IMR-90 (cell line): ENCODE results near the gene ITSN2. TPM values are rescaled to one million over a fixed set of nuclear protein-coding genes. Genes with fewer than 3 reads are reported as not detected.

Experiments used
- ATAC-seq: fragments of 200-7000 bp; cut with Tn5 transposase; 2 replicates; pipeline ENCODE4 v1.9.1; 2020; ENCODE audit warnings: low read depth, mild to moderate bottlenecking, moderate library complexity
- BruUV-seq: library from RNA; stranded (reverse); fragments of 400-500 nt; replicated peaks from 2 replicates; lab custom pipeline; 2021; lab: Mats Ljungman, UMichigan
- CTCF ChIA-PET: fragments of 300-600 bp; formaldehyde crosslinking; extraction: SDS; loops from one replicate; lab custom pipeline; 2021; ENCODE audit warnings: antibody characterized with exemption; lab: Yijun Ruan, JAX
- POLR2A ChIA-PET: fragments of 300-600 bp; sonication (Branson Sonifier 250); formaldehyde crosslinking; loops from one replicate; lab custom pipeline; 2022; ENCODE audit warnings: antibody characterized with exemption; ENCODE audit not compliant: unreplicated experiment; lab: Charles Lee
- DNase-seq: peaks from one replicate; pipeline ENCODE4 v3.0.0; 2013
- H2AFZ ChIP-seq: replicated peaks from 2 replicates; pipeline ENCODE3; 2013; ENCODE audit warnings: low read length, mild to moderate bottlenecking; ENCODE audit not compliant: poor library complexity
- H2AK5ac ChIP-seq: 2 replicates; pipeline ENCODE4 v1.6.1; 2013; ENCODE audit warnings: low read depth, low read length, inconsistent platforms
- H2AK9ac ChIP-seq: replicated peaks from 2 replicates; pipeline ENCODE3; 2013; ENCODE audit warnings: mild to moderate bottlenecking, low read depth, low read length, moderate library complexity; ENCODE audit not compliant: poor library complexity
- H2BK120ac ChIP-seq: 2 replicates; pipeline ENCODE4 v1.6.1; 2013; ENCODE audit warnings: low read depth, low read length, inconsistent platforms
- H2BK15ac ChIP-seq: 3 replicates; pipeline ENCODE4 v1.6.1; 2013; ENCODE audit warnings: low read depth, low read length, inconsistent platforms
- H2BK20ac ChIP-seq: 2 replicates; pipeline ENCODE4 v1.6.1; 2013; ENCODE audit warnings: low read depth, mild to moderate bottlenecking, inconsistent platforms, low read length, moderate library complexity
- H2BK5ac ChIP-seq: 2 replicates; pipeline ENCODE4 v1.6.1; 2013; ENCODE audit warnings: mild to moderate bottlenecking, low read depth, low read length, inconsistent platforms; ENCODE audit not compliant: poor library complexity, severe bottlenecking
- H3K14ac ChIP-seq: replicated peaks from 2 replicates; pipeline ENCODE4 v1.6.1; 2013; ENCODE audit warnings: low read depth, low read length, inconsistent platforms
- H3K18ac ChIP-seq: 2 replicates; pipeline ENCODE4 v1.6.1; 2013; ENCODE audit warnings: low read depth, low read length, control low read depth
- H3K23ac ChIP-seq: 2 replicates; pipeline ENCODE4 v1.6.1; 2013; ENCODE audit warnings: low read depth, low read length, inconsistent platforms
- H3K27ac ChIP-seq: 2 replicates; pipeline ENCODE4 v1.5.1; 2013; ENCODE audit warnings: mild to moderate bottlenecking, control low read depth, low read length; ENCODE audit not compliant: insufficient read depth
- H3K27me3 ChIP-seq: 2 replicates; pipeline ENCODE4 v1.6.1; 2013; ENCODE audit warnings: low read length; ENCODE audit not compliant: control insufficient read depth, insufficient read depth
- H3K36me3 ChIP-seq: 2 replicates; pipeline ENCODE4 v1.6.1; 2013; ENCODE audit warnings: low read length, mixed read lengths; ENCODE audit not compliant: control insufficient read depth, insufficient read depth
- H3K4ac ChIP-seq: 2 replicates; pipeline ENCODE4 v1.6.1; 2013; ENCODE audit warnings: low read depth, low read length, inconsistent platforms
- H3K4me1 ChIP-seq: 2 replicates; pipeline ENCODE4 v1.6.1; 2013; ENCODE audit warnings: low read length, mixed read lengths; ENCODE audit not compliant: control insufficient read depth, insufficient read depth
- H3K4me2 ChIP-seq: 2 replicates; pipeline ENCODE4 v1.6.1; 2013; ENCODE audit warnings: low read depth, mild to moderate bottlenecking, control low read depth, low read length, moderate library complexity
- H3K4me3 ChIP-seq: 2 replicates; pipeline ENCODE4 v1.5.1; 2013; ENCODE audit warnings: low read depth, mild to moderate bottlenecking, control low read depth, low read length, moderate library complexity; ENCODE audit not compliant: insufficient read depth
- H3K56ac ChIP-seq: 2 replicates; pipeline ENCODE4 v1.6.1; 2013; ENCODE audit warnings: low read length, inconsistent platforms; ENCODE audit not compliant: insufficient read depth; ENCODE audit errors: extremely low read depth
- H3K79me1 ChIP-seq, 2 experiments: 2 replicates each; pipeline ENCODE4 v1.6.1; 2013; ENCODE audit warnings: low read length in 2 of 2, inconsistent platforms in 1 of 2, low read depth in 1 of 2
- H3K9ac ChIP-seq: 2 replicates; pipeline ENCODE4 v1.6.1; 2013; ENCODE audit warnings: low read depth, low read length, control low read depth
- H3K9me1 ChIP-seq: 2 replicates; pipeline ENCODE4 v1.6.1; 2013; ENCODE audit warnings: low read length, inconsistent platforms; ENCODE audit not compliant: insufficient read depth
- H3K9me3 ChIP-seq: 2 replicates; pipeline ENCODE4 v1.6.1; 2013; ENCODE audit warnings: low read length; ENCODE audit not compliant: control insufficient read depth, insufficient read depth
- H4K20me1 ChIP-seq: 2 replicates; pipeline ENCODE4 v1.6.1; 2013; ENCODE audit warnings: low read length, inconsistent platforms; ENCODE audit not compliant: insufficient read depth
- H4K5ac ChIP-seq: 2 replicates; pipeline ENCODE4 v1.6.1; 2013; ENCODE audit warnings: mild to moderate bottlenecking, low read depth, low read length, control low read depth
- H4K8ac ChIP-seq, 2 experiments: 2 replicates each; pipeline ENCODE4 v1.6.1; 2013; ENCODE audit warnings: low read depth in 2 of 2, low read length in 2 of 2, control low read depth in 1 of 2, inconsistent platforms in 1 of 2
- H4K91ac ChIP-seq: 2 replicates; pipeline ENCODE4 v1.6.1; 2013; ENCODE audit warnings: low read depth, low read length, inconsistent platforms; ENCODE audit not compliant: insufficient read depth
- BHLHE40 ChIP-seq: fragments of 150-350 bp; IDR thresholded peaks from 2 replicates; pipeline ENCODE4 v1.6.1; 2016; ENCODE audit warnings: mild to moderate bottlenecking, low read depth, low read length
- CEBPB ChIP-seq: IDR thresholded peaks from 2 replicates; pipeline ENCODE4 v1.6.1; 2012; ENCODE audit warnings: low read depth, low read length, improper control_type of control experiment
- CTCF ChIP-seq: conservative IDR thresholded peaks from 2 replicates; pipeline ENCODE4 v1.5.1; 2012; ENCODE audit warnings: mild to moderate bottlenecking, low read depth, low read length, improper control_type of control experiment
- FOS ChIP-seq: fragments of 150-350 bp; IDR thresholded peaks from 2 replicates; pipeline ENCODE4 v1.6.1; 2016; ENCODE audit warnings: low read depth, low read length
- MXI1 ChIP-seq: IDR thresholded peaks from 2 replicates; pipeline ENCODE4 v1.6.1; 2012; ENCODE audit warnings: low read depth, mild to moderate bottlenecking, low read length, moderate library complexity, borderline replicate concordance
- RCOR1 ChIP-seq: IDR thresholded peaks from 2 replicates; pipeline ENCODE4 v1.6.1; 2012; ENCODE audit warnings: mild to moderate bottlenecking, low read length, improper control_type of control experiment; ENCODE audit not compliant: insufficient replicate concordance
- USF2 ChIP-seq: fragments of 150-350 bp; IDR thresholded peaks from 2 replicates; pipeline ENCODE4 v1.6.1; 2017; ENCODE audit warnings: mild to moderate bottlenecking, antibody characterized with exemption, low read length, low read depth
- WGBS, 2 experiments: methylation state at CpG; one replicate each; pipeline versions ENCODE4 v1.1.5 to v1.1.7; 2013; ENCODE audit warnings: missing lambda C conversion rate in 2 of 2; ENCODE audit not compliant: insufficient read length in 1 of 2; ENCODE audit errors: extremely low coverage in 2 of 2; 5-methylcytosine and 5-hydroxymethylcytosine counted together
- dilution Hi-C: fragments of 300-500 bp; cut with HindIII; formaldehyde crosslinking; loops from one replicate; pipeline ENCODE4 v1.14.3; 2018; ENCODE audit warnings: low sequenced_read_pairs; ENCODE audit not compliant: unreplicated experiment
- in situ Hi-C: fragments of 300-500 bp; cut with MboI; formaldehyde crosslinking; loops from 3 replicates; pipeline ENCODE4 v1.14.3; 2019; ENCODE audit warnings: low sequenced_read_pairs, inconsistent platforms, mixed read lengths
- intact Hi-C: fragments of 100-400 bp; cut with micrococcal nuclease; formaldehyde crosslinking; loops from 2 replicates; pipeline ENCODE4 v1.10.0; 2022
- polyA plus RNA-seq, 3 experiments: library from polyadenylated mRNA; depleted of rRNA; stranded (reverse); fragments of >200 nt; gene quantifications; 2 replicates each; pipeline ENCODE4 v1.2.3, GENCODE V29; 2012; ENCODE audit warnings: low replicate concordance in 1 of 3
- total RNA-seq: library from RNA; depleted of rRNA; stranded (reverse); fragments of >200 nt; gene quantifications from 2 replicates; pipeline ENCODE4 v1.2.3, GENCODE V29; 2012

Gene ITSN2
- total and polyA plus RNA-seq, 2 of the 4 experiments (the other 2 are of a cell fraction): 10.7 to 17.2 TPM

- Histone ChIP-seq H3K27ac (no peak overlapping the region; the same call in 1 of the 2 replicates), H3K14ac (no peak overlapping the region), H2BK20ac (no peak overlapping the region), H2AFZ (no peak overlapping the region), H3K23ac (no peak overlapping the region), H3K18ac (no peak overlapping the region), H2AK5ac (no peak overlapping the region), H3K36me3 (peaks cover 6% of the 10 kb centered on the region; the same call in 1 of the 2 replicates), H3K4me1 (peaks cover 3% of the 10 kb centered on the region; the same call in 1 of the 2 replicates), H3K9me1 (peaks cover 2% of the 10 kb centered on the region; the same call in 1 of the 2 replicates), H3K56ac (no peak overlapping the region), H3K27me3 (no peaks in the 10 kb centered on the region), H2BK5ac (no peak overlapping the region), H2AK9ac (no peak overlapping the region), H4K5ac (no peak overlapping the region), H3K4ac (no peak overlapping the region), H4K91ac (no peak overlapping the region), H3K9me3 (no peaks in the 10 kb centered on the region), H4K8ac (no peak overlapping the region), H3K79me1 (no peaks in the 10 kb centered on the region), H4K20me1 (no peaks in the 10 kb centered on the region), H3K4me3 (no peak overlapping the region), H2BK120ac (no peak overlapping the region), H2BK15ac (no peak overlapping the region), H3K9ac (no peak overlapping the region), H3K4me2 (no peak overlapping the region)
- in situ Hi-C loops: no loop called here
- WGBS, 2 experiments: no CpG with 5 or more reads among the region's 3 CpGs
- no peak for TF ChIP-seq USF2
- TF ChIP-seq MXI1: no peak
- TF ChIP-seq CTCF: no peak
- TF ChIP-seq FOS: no peak
- no peak for TF ChIP-seq CEBPB
- no peak for TF ChIP-seq BHLHE40
- no peak for TF ChIP-seq RCOR1
- CTCF ChIA-PET: interaction anchor here (0.6 kb wide), 1 partner anchor 333 kb away, joined by 5 read pairs; no protein-coding TSS in a partner anchor
- ATAC-seq (no peak), DNase-seq (peak; percentile 2)
- dilution Hi-C loops: no loop called here
- POLR2A ChIA-PET: interaction anchor here (0.6 kb wide), 1 partner anchor 516 kb away, joined by 7 read pairs; no protein-coding TSS in a partner anchor
- BruUV-seq: no TSS peak
- intact Hi-C loops: no loop called here
Measured at GRCh38 chr2:24261441-24261840, 98.9 kb downstream of the ITSN2 start.
